Stimulated activated CD8-positive, alpha-beta memory T cell treated with anti-CD3 and anti-CD28 coated beads, Interleukin-4, amount 100 ng/mL, for 48 hours (primary cell): ENCODE measurements around the gene WNT11.

Experiments used
- DNase-seq: peaks from one replicate; pipeline ENCODE4 v3.0.0-alpha.2; 2020

The WNT11 gene

GRCh38 chr11:76169473-76169896 lies 36.8 kb downstream of the WNT11 start:
- DNase-seq, result no peak

- no peak for DNase-seq
These were observed 38.7 kb downstream of the WNT11 start for GRCh38 chr11:76167590-76167989.

- DNase-seq, result peak; percentile 50
These were observed 40.0 kb downstream of the WNT11 start for GRCh38 chr11:76166314-76166713.

GRCh38 chr11:76164861-76165751 lies 41.2 kb downstream of the WNT11 start:
- no peak for DNase-seq

GRCh38 chr11:76164081-76164480 lies 42.2 kb downstream of the WNT11 start:
- no peak for DNase-seq

GRCh38 chr11:76163289-76163880 lies 42.9 kb downstream of the WNT11 start:
- no peak for DNase-seq

GRCh38 chr11:76162336-76163288 lies 43.7 kb downstream of the WNT11 start:
- DNase-seq, result no peak

- DNase-seq, result no peak
These were observed 44.9 kb downstream of the WNT11 start for GRCh38 chr11:76161261-76161961.

- DNase-seq, result no peak
These were observed 45.4 kb downstream of the WNT11 start for GRCh38 chr11:76160856-76161255.

- no peak for DNase-seq
These were observed 46.2 kb downstream of the WNT11 start for GRCh38 chr11:76159983-76160661.

GRCh38 chr11:76159303-76159937 lies 46.9 kb downstream of the WNT11 start:
- no peak for DNase-seq

GRCh38 chr11:76158394-76159302 lies 47.7 kb downstream of the WNT11 start:
- no peak for DNase-seq

- no peak for DNase-seq
These were observed 48.4 kb downstream of the WNT11 start for GRCh38 chr11:76157891-76158290.

GRCh38 chr11:76156971-76157427 lies 49.3 kb downstream of the WNT11 start:
- DNase-seq, result no peak

- no peak for DNase-seq
These were observed 50.6 kb downstream of the WNT11 start for GRCh38 chr11:76155500-76156227.

GRCh38 chr11:76153571-76153923 lies 52.8 kb downstream of the WNT11 start:
- DNase-seq, result no peak

- no peak for DNase-seq
These were observed 53.3 kb downstream of the WNT11 start for GRCh38 chr11:76152741-76153570.

GRCh38 chr11:76152086-76152681 lies 54.1 kb downstream of the WNT11 start:
- DNase-seq, result peak; percentile 96
